ENCODE results near the gene RALBP1.

DNA sequence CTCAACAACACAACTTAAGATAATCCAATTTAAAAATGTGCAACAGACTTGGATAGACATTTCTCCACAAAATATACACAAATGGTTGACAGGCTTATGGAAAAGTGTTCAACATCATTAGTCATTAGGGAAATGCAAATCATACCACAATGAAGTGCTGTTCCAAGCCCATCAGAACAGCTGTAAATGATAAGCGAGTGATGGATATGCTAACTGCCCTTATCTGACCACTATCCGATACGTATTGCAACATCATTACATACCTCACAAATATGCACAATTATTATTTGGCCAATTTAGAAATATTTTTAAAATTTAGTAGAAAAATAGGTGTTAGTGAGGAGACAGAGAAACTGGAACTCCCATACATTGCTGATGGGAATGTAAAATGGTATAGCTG is 76.9 kb downstream of the RALBP1 start:
- TF ChIP-seq CTCF (tag by site-specific recombination; IDR thresholded peaks at IDR 0.05): no peak
- TF ChIP-seq MEIS1 (CRISPR knock-in tag; IDR thresholded peaks at IDR 0.05; ENCODE audit: borderline replicate concordance): no peak

Measured in HEK293 (cell line).